HG03196 (cell line): ENCODE results near the gene VANGL2.

ENCODE experiments used
- ATAC-seq: cut with Tn5 transposase; IDR thresholded peaks from one replicate; pipeline ENCODE4 v1.9.1; 2021; ENCODE audit not compliant: unreplicated experiment

VANGL2 gene

DNA sequence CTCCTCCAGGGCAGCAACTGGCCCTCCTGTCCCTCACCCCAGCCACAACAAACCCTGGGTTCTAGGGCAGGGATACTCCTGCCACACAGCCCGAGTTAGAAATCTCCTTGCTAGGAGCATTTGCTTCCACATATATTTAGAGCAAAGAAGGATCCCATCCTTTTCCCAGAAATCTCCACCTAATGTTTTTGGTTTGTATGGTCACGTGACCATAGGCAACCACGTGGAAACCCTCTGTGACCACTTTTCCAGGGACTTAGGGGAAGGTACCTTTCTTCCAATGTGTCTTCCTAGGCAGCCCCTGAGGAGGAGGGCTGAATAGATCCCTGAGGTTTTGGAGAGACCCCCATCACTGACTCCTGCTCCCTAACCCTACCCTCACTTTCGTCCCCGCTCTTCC is 25.5 kb downstream of the VANGL2 start:
- ATAC-seq, result no peak

DNA sequence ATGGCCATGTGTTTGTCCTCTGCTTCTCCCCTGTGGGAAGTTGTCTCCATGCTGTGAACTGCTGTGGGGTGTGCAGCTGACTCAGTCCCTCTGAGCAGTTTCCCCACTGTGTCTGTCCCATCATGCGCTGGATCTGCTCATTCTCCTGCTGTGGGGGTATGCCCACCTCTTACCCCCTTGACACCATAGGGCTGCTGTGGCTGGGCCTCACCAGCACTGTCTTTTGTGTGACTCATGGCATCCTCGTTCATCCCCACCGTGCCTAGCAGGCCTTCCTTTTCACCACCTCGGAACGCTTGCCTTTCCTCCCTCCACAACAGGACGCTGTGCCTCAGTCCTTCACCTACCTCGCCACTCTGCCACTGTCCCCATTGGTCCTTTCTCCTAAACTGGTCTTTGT is 27.3 kb downstream of the VANGL2 start:
- no peak for ATAC-seq

DNA sequence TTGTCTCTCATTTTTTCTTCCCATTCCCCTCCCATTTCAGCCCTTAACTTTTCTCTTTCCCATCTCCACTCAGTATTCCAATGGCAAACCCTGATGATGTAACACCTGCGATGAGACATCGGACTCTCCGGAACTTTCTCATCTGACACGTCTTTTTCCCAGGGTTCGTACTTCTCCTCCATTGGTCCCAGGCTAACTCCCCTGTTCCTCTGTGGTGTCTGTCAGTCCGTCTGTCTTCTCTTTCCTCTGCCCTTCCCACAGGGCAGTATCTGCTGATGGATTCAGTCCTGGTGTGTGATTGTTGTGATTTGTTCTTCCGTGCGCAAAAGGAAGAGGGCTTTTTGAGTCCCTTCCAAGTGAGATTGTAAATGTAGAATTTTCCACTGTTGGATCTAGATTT is 27.7 kb downstream of the VANGL2 start:
- no peak for ATAC-seq

DNA sequence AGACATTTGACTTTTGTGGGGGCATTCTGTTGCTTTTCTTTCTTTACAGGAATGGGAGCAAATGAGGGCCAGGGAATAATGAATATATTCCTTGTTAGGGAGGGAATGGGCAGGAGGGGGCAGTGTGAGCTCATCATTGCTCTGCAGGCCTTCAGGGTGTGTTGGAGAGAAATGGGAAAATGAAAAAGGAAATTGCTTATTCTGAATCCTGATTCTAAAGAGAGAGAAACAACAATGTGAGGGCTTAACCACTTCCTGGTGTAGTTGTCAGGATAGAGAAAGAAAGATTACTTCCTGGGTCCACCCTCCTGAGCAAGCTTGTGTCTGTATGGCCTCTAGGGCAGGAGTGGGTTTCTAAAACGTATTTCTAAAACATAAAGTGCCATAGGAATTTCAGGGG is 28.3 kb downstream of the VANGL2 start:
- ATAC-seq, result peak; percentile 32

DNA sequence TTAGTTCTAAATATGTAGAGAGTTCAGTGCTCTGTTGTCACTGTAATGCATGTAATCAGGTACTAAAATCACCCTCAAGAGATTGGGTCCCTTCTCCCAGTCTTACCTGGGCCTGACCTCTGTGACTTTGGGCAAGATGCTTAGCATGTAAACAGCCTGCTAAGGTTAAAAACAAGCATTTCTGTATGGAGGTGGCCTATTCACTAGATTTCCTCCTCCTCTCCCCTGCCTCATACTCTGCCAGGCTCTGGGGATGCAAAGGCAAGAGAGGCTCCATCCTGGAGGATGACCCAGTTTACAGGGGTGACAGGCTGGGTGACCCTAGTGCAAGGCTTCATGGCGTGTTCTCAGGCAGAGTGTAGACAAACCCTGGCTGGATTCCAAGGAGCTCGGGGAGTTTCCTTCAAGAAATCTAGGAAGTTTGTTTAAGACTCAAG is 28.8 kb downstream of the VANGL2 start:
- peak; percentile 12 for ATAC-seq

DNA sequence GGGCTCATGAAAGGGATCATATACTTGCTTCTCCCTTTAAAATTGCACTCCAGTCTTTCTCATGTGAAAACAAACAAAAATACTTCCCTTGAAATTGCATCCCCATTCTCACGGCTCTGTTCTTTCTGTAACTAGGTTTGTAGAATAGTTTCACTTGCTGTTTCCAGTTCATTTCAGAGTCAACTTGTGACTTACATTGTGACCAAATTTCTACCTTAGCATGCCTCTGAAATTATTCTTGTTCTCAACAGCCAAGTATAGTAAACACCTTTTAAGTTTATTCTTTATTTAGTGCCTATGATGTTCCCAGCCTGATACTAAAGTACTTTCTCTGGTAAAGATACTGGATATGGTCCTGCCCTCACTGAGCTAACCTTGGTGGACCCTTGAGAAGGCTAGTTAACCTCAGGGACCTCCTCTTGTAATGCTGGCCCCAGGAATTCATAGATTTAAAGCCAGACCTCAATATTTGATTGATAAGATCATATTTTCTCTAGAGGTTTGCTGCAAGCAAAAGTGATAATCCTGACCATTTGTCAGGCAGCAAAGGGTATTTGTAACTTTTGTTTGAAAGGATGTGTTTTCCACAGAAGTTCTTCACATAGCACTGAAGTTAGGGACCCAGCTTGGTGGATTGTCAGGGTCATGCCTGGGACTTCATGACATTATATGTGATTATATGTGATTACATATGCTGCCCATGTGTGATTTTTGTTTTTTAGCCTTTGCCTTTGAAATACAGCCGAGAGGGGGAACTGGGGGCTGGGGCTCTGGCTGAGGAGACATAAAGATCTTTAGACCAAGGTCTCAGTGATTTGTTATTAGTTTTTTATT is 29.6 kb downstream of the VANGL2 start:
- ATAC-seq, result peak; percentile 48

DNA sequence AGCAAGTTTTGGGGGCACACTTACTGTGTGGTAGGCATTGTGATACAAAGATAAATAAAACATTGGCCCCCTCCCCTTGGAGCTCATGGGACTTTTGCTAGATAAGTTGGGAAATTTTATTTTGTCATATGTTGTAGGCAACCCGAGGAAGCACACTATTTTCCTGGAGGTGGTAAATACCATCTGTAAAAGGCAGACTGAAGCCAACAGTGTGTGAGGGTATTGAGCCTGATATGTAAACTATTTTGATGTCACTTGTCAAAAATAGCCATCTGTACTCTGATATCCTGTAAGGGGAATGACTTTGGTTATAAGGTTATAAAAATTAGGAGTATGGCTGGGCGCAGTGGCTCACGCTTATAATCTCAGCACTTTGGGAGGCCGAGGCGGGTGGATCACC is 30.6 kb downstream of the VANGL2 start:
- ATAC-seq, result no peak

DNA sequence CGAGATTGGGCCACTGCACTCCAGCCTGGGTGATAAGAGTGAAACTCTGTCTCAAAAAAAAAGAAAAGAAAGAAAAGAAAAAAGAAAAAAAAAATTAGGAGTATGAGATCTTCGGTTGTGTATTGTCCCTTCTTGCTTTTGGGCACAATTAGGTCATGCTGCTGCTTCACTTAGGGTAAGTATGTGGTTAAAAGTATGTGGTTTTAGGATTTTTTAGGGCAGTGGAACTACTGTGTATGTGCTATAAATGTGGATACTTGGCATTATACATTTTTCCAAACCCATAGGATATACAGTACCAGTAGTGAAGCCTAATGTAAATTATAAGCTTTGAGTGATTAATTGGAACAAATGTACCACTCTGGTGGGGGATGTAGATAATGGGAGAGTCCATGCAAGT is 31.2 kb downstream of the VANGL2 start:
- no peak for ATAC-seq

DNA sequence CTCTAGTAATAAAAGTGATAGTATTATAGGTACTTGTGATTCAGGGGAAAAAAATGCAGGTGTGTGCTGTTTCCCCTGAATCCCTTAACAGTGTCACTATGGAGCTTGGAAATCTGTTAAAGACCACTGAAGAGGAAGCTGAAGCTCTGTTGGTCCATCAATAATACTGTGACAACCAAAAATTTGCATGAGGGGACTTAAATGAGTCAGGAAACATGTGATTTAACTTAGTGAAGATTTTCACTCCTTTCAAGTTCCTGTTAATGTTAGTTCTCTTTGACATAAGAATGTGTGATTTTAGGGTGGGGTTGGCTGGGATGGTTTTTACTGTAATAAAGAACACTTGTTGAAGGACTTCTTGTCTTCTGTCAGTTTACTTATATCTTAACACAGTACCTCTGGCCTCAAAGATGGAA is 32.0 kb downstream of the VANGL2 start:
- peak; percentile 53 for ATAC-seq

DNA sequence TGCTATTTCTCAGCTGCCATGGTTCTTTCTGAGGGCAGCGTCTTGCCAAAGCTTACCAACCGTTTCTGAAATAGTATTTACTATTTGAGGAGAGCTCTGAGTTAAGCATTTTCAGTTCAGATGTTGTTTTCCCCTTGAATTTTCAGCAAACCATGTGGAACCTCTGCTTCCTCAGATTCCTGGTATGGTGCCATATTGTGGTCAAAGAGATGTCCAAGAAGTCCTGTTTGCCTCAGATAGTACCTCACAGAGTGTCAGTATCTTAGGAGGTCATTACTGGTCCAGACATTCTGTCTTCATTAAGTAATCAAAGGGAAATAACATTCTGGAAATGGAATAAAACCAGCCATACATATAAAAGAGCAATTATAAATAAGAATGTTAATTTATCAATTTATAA is 36.6 kb downstream of the VANGL2 start:
- ATAC-seq, result no peak

DNA sequence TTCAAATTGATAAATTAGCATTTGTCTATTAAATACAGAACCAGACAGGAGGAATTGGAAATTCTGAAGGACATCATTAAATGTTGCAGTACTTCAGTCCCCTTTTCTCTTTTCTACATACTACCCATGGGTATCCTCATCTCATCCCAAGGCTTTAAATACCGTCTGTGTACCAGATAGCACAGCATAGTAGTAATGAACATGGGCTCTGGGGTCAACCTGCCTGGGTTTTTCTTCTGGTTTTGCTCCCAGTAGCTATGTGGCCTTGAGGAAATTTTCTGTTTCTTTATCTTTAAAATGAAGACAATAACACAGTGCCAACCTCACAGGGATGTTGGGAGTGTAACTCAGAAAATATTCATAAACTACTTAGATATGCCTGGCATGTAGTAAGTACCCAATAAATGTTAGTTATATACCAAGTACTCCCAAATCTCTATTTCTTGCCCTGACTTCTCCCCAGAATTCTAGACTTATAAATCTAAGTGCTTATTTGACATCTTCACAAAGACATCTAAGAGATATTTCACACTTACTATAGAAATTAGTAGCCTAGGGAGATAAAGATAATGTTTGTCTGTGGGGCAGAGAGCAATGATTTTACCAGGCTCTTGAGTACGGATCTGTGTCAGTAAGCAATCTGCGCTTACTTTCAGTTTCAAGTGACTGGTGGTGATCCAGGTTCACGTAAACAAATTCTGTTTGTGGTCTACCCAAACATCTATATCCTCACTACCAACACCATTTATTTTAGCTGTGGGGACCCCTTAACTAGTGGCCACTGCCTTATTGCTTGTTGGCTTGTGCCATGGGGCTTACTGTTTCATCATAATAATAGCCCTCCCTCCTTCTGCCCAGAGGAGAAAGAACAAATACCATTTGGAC is 37.3 kb downstream of the VANGL2 start:
- ATAC-seq, result peak; percentile 64

DNA sequence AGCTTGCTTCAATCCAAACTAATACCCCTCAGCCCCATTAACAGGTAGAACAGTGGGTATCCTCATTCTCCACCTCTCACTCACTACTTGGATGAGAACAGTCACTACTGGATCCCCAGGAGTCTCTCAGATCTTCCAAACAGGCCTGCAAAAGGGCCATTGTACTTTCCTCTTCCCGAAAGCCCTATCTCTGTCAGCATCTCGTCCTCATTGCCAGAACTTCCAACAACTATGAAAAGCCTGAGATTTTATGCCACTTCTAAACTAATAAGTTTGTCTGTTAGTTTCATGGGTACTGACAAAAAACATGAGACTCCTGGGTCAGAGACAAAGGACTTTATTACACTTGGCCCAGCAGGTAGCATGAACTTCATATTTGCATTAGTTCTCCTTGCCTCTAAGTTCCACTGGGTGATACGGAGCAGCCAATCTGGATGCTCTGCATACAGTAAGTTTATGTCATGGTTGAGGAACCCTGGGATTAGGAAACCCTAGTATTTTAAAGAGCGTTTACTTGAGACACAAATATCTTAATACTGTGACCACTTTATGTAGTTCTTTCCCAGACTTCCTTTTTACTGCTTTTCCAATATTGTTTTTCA is 38.1 kb downstream of the VANGL2 start:
- peak; percentile 5 for ATAC-seq

DNA sequence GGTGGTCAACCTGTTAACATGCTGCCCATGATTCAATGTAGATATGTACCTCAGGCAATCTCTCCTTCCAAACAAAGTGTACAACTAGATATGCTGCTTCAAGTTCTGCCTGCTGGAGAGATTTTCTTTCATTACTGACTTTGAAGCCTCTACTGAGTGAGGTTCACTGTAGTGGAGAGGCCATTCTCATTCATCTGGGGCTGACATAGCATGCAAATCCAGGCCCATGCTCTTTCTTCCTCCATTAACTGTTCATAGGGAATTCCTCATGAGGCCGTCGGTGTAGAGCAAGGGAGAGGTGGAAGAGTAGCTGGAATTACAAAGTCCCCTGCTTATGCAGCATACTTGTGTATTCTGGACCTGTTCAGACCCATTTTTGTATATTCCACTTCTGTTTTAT is 38.6 kb downstream of the VANGL2 start:
- ATAC-seq, result no peak

DNA sequence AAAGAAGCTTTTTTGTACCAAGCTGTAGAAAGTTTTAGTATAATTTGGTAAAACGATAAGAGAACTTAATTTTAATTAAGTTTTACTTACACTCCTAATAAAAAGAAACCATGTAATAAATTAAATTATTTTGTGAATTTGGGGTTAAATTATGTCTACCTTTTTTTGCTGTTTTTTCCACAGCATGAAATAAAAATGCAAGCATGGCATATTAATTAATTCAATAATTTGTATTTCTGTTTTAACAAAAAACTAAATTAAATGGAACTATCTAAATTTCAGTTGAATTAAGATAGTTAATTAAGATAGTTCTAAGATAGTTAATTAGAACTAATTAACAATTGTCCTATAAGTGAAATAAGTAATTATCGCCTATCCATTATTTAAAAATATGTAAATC is 39.4 kb downstream of the VANGL2 start:
- ATAC-seq, result no peak

DNA sequence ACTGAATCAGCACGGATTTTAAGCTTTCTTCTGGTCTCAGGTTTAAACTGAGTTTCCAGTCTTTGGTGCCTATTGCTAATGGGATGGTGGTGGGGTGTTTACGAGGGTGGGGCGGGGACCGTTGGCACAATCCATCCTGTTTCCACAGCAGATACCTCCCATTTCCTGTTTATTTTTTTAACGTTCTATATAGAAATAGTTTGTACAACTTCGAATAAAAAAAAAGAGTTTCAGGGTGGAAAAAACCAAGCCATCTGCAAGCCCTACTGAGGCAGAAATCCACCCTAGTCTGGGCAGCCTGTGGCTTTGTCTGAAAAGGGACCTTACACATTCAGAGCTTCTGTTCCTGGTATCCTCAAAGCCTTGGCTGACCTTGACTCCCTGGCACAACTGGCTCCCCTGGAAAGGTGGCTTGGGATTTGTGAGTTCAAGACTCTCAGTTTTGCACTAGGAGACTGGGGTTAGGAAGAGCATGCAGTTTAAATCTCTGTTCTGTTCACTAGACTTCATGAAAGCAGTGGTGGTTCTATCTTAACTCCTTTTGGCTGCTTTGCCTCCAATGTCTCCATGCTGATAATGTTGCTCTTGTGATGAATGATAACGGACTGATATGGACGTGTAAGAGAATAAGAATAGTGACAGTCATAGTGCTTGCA is 46.7 kb downstream of the VANGL2 start:
- no peak for ATAC-seq

DNA sequence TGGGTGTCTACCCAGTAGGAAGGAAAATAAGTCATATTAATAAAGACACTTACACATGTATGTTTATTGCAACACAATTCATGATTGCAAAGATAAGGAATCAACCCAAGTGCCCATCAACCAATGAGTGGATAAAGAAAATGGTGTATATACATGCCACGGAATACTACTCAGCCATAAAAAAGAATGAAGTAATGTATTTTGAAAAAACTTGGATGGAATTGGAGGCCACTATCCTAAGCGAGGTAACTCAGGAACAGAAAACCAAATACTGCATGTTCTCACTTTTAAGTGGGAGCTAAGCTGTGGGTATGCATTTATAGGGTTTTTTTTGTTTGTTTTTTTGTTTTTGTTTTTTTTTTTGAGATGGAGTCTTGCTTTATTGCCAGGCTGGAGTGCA is 49.1 kb downstream of the VANGL2 start:
- no peak for ATAC-seq

DNA sequence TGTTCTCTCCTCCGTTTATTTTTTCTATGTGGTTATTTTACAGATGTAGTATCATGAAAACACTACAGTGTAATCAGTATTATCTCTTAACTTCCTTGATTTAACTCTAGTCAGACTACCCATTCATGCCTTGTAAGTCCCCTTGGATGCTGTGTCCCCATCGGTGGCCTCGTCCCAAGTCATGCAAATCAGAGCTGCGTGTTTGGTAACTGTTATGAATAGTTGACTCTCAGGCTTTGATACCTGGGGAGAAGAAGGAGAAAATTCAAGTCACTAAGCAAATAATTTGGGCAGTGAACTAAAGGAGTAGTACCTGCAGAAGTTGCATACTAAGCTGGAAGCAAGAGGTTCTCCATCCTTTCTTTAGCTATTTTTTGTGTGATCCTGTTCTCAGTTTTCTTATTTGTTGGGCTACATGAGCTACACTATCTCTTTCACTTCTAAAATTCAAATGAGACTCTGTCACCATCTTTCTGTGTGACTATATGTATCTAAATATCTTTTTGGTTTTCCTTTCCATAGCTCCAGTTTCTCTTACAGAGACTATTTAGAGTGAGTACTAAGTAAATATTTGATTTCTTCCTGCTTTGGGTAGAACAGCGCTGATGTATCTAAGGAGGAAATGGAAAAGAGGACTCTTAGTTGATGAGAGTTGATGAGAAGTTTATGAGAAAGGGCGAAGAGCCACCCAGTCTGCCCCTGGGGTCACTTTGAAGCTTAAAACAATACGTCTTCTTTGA is 50.9 kb downstream of the VANGL2 start:
- ATAC-seq, result peak; percentile 42

DNA sequence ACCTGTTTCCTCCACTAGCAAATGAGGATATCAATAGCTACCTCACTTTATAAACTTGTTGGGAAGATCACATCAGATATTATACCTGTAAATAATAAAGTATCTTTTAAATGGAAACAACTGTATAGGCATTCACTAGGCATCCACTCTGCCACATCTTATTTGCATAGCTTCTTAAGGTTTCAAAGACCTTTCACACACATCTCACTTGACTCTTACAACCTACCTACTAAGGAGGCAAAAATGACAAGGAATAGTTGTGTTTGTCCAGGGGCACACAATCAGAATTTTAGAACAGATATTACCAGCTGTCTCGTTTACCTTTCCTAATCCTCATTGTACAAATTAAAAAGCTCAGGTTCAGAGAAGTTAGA is 51.5 kb downstream of the VANGL2 start:
- ATAC-seq, result peak; percentile 36

DNA sequence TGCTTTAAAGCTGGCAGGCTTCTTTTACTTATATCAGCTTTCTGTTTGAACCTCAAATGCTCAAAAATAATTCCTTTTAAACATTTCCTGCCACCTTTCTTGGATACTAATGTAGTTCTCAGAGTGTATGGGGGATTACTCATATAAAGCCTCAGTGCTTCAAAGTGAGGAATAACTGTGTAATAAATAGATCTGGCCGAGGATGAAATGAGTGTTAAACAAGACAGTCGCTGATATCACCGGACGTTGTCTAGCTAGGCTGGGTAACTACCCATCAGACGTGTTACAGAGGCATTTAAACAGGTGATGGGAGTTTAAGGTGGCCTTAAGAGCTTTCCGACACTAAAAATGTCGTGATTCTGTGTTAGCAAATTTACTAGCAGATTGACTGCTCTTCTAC is 53.1 kb downstream of the VANGL2 start:
- ATAC-seq, result peak; percentile 43

DNA sequence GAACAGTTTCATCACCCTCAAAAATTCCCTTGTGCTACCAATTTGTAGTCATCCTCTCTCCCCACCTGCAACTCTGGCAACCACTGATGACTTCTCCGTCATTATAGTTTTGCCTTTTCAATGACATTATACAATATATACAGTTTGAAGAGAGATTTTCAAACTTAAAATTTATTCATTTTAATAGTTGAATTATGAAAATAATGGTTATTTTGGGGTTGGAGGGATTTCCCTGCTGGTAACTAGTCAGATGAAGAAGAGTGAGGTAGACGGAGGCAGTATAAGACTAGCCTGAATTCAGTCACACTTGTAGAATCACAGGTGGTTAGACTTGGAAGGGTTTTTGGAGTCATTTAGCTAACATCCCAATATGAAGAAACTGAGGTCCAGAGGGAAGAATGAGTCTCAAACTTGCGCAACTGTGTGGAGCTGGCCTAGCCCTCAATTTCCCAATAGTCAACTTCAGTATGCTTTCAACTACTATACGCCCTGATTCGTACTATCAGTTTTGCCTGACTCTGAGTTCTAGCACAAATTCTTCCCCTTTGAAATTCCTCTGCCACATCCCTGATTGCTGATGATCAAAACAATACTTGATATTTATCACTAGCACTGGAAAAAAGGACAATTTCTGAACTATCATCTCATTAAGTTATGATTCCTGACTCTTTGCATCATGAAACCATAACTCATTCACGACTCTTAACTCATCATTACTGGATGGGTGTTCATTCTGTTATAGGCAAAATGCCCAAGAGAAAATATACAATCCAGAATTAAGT is 54.2 kb downstream of the VANGL2 start:
- ATAC-seq, result no peak
